HepG2 (cell line): Measurements from ENCODE around the gene UBR7. TPM values are rescaled to one million over a fixed set of nuclear protein-coding genes. Genes with fewer than 3 reads are reported as not detected.
A peak's percentile ranks its signal among the peaks of the same experiment; 100 is the strongest.

Experiments used
- BCL3 ChIP-seq: sonication (generic); formaldehyde crosslinking; IDR thresholded peaks from 2 replicates; pipeline ENCODE4 v1.5.1; 2020; ENCODE audit warnings: mild to moderate bottlenecking, missing genetic modification reagents, moderate library complexity
- CREBL2 ChIP-seq: sonication (generic); formaldehyde crosslinking; IDR thresholded peaks from 2 replicates; pipeline ENCODE4 v1.8.1; 2023; ENCODE audit warnings: missing genetic modification reagents, mild to moderate bottlenecking, borderline replicate concordance
- GPN1 ChIP-seq: sonication (generic); formaldehyde crosslinking; IDR thresholded peaks from 2 replicates; pipeline ENCODE4 v1.5.1; 2020; ENCODE audit warnings: missing genetic modification reagents, borderline replicate concordance
- GTF3A ChIP-seq: sonication (generic); formaldehyde crosslinking; conservative IDR thresholded peaks from 2 replicates; pipeline ENCODE4 v1.4.0; 2020; ENCODE audit warnings: mild to moderate bottlenecking, missing genetic modification reagents
- LBX2 ChIP-seq: sonication (generic); formaldehyde crosslinking; IDR thresholded peaks from 2 replicates; pipeline ENCODE4 v1.5.0; 2020; ENCODE audit warnings: missing genetic modification reagents, mild to moderate bottlenecking, borderline replicate concordance
- SIX4 ChIP-seq: sonication (generic); formaldehyde crosslinking; IDR thresholded peaks from 2 replicates; pipeline ENCODE4 v1.4.0; 2020; ENCODE audit warnings: missing genetic modification reagents
- SOX13 ChIP-seq, 3 experiments: fragments of 450-650 bp in 1 of 3; sonication (generic) in 1 of 3; formaldehyde crosslinking in 1 of 3; IDR thresholded peaks in 2 of 3; conservative IDR thresholded peaks in 1 of 3; 2 replicates each; pipeline versions ENCODE4 v1.5.0 to v1.6.1; 2016 to 2020; ENCODE audit warnings: antibody characterized with exemption in 1 of 3, mild to moderate bottlenecking in 1 of 3, missing compliant biosample characterization in 1 of 3, missing genetic modification reagents in 1 of 3, moderate library complexity in 1 of 3
- TFDP1 ChIP-seq: IDR thresholded peaks from 2 replicates; pipeline ENCODE4 v1.6.1; 2016; ENCODE audit warnings: missing compliant biosample characterization, missing genetic modification reagents, borderline replicate concordance
- THYN1 ChIP-seq: sonication (generic); formaldehyde crosslinking; IDR thresholded peaks from 2 replicates; pipeline ENCODE4 v1.8.1; 2023; ENCODE audit warnings: low read depth, mild to moderate bottlenecking, moderate library complexity, missing genetic modification reagents, borderline replicate concordance
- TSC22D2 ChIP-seq: sonication (generic); formaldehyde crosslinking; IDR thresholded peaks from 2 replicates; pipeline ENCODE4 v1.5.1; 2020; ENCODE audit warnings: missing genetic modification reagents, mild to moderate bottlenecking, borderline replicate concordance
- XBP1 ChIP-seq: sonication (generic); formaldehyde crosslinking; IDR thresholded peaks from 2 replicates; pipeline ENCODE4 v1.5.0; 2020; ENCODE audit warnings: missing genetic modification reagents
- ZEB1 ChIP-seq: IDR thresholded peaks from 2 replicates; pipeline ENCODE4 v1.6.1; 2012; ENCODE audit warnings: mild to moderate bottlenecking, low read depth, inconsistent platforms; ENCODE audit not compliant: insufficient replicate concordance
- ZNF234 ChIP-seq: sonication (generic); formaldehyde crosslinking; conservative IDR thresholded peaks from 2 replicates; pipeline ENCODE4 v1.5.1; 2020; ENCODE audit warnings: mild to moderate bottlenecking, missing genetic modification reagents
- ZNF292 ChIP-seq: sonication (generic); formaldehyde crosslinking; IDR thresholded peaks from 2 replicates; pipeline ENCODE4 v1.8.1; 2022; ENCODE audit warnings: mild to moderate bottlenecking, low read depth, missing genetic modification reagents, borderline replicate concordance
- ZNF337 ChIP-seq: sonication (generic); formaldehyde crosslinking; IDR thresholded peaks from 2 replicates; pipeline ENCODE4 v1.5.1; 2020; ENCODE audit warnings: missing genetic modification reagents, low read depth, mild to moderate bottlenecking, borderline replicate concordance
- ZNF383 ChIP-seq: sonication (generic); formaldehyde crosslinking; IDR thresholded peaks from 2 replicates; pipeline ENCODE4 v1.4.0; 2020; ENCODE audit warnings: missing genetic modification reagents, mild to moderate bottlenecking, borderline replicate concordance
- ZNF615 ChIP-seq: sonication (generic); formaldehyde crosslinking; IDR thresholded peaks from 2 replicates; pipeline ENCODE4 v1.5.0; 2020; ENCODE audit warnings: mild to moderate bottlenecking, missing genetic modification reagents, borderline replicate concordance
- ZNF709 ChIP-seq: sonication (generic); formaldehyde crosslinking; IDR thresholded peaks from 2 replicates; pipeline ENCODE4 v1.5.0; 2020; ENCODE audit warnings: mild to moderate bottlenecking, missing genetic modification reagents
- ZNF780A ChIP-seq: sonication (generic); formaldehyde crosslinking; IDR thresholded peaks from 2 replicates; pipeline ENCODE4 v1.8.0; 2022; ENCODE audit warnings: mild to moderate bottlenecking, missing genetic modification reagents, moderate library complexity
- ZSCAN5A ChIP-seq: sonication (generic); formaldehyde crosslinking; IDR thresholded peaks from 2 replicates; pipeline ENCODE4 v1.8.0; 2022; ENCODE audit warnings: mild to moderate bottlenecking, missing genetic modification reagents, borderline replicate concordance
- polyA plus RNA-seq, 8 experiments: library from polyadenylated mRNA; depleted of rRNA in 3 of 8; stranded (reverse) in 7 of 8; unstranded in 1 of 8; fragments of >200 nt; fragmentation: Illumina TruSeq in 4 of 8; extraction: Trizol in 4 of 8; gene quantifications; 2 replicates each; pipeline versions ENCODE4 v1.2.1 to v1.2.3, GENCODE V29; 2011 to 2016; ENCODE audit warnings: low read depth in 4 of 8, missing spikeins in 1 of 8, mixed read lengths in 1 of 8; ENCODE audit not compliant: insufficient read depth in 1 of 8
- total RNA-seq, 5 experiments: library from RNA; depleted of rRNA; stranded (reverse); fragments of >200 nt; fragmentation: Illumina TruSeq; extraction: Trizol; gene quantifications; 2 replicates each; pipeline ENCODE4 v1.2.3, GENCODE V29; 2016; ENCODE audit warnings: low read depth in 1 of 5

Gene UBR7
- total and polyA plus RNA-seq, 2 of the 13 experiments (the other 11 are each of a cell fraction or from before 2014, with no cell fraction given), result 11.0 to 19.7 TPM

- TF ChIP-seq ZNF337 (peak; percentile 79; the same call in 1 of the 2 replicates), XBP1 (peak; percentile 8; the same call in 1 of the 2 replicates), CREBL2 (CRISPR knock-in tag) (0 out of 2 replicates have a peak, but pooled peaks have one; percentile 37), ZSCAN5A (CRISPR knock-in tag) (no peak), GTF3A (CRISPR knock-in tag) (peak; percentile 78; the same call in 1 of the 2 replicates), GPN1 (CRISPR knock-in tag) (0 out of 2 replicates have a peak, but pooled peaks have one; percentile 51), ZNF383 (CRISPR knock-in tag) (no peak), BCL3 (CRISPR knock-in tag) (peak; percentile 55; the same call in 1 of the 2 replicates), TFDP1 (CRISPR knock-in tag) (peak; percentile 28; the same call in 1 of the 2 replicates), SOX13 (IDR thresholded peaks at IDR 0.05) (no peak), SOX13 (CRISPR knock-in tag; conservative IDR thresholded peaks at IDR 0.05 in 1 of 2, IDR thresholded peaks at IDR 0.05 in 1 of 2) (0 out of 4 replicates have a peak, but pooled peaks of 1 of the 2 experiments have one; percentile 4), SIX4 (CRISPR knock-in tag) (no peak), ZNF292 (CRISPR knock-in tag) (no peak), ZNF709 (CRISPR knock-in tag) (peak; percentile 71; the same call in 1 of the 2 replicates), ZNF234 (CRISPR knock-in tag) (no peak), TSC22D2 (CRISPR knock-in tag) (peak; percentile 43; the same call in 1 of the 2 replicates), ZEB1 (no peak), LBX2 (CRISPR knock-in tag) (peak; percentile 46; the same call in 1 of the 2 replicates), ZNF780A (no peak), ZNF615 (CRISPR knock-in tag) (no peak), THYN1 (CRISPR knock-in tag) (no peak)
Observed at GRCh38 chr14:93184391-93185348, 22.4 kb upstream of the UBR7 start, which contains the start of the genes LYSET and MOAP1 (continued).
